Activated CD4-positive, alpha-beta T cell treated with anti-CD3 and anti-CD28 coated beads, Interleukin-2, Interleukin-6, amounts not matched to agents 100 ng/mL and 50 ng/mL, durations not matched to agents 16 hours and 8 hours (primary cell): ENCODE results near the gene PRSS22.

ENCODE experiments used
- DNase-seq: peaks from one replicate; pipeline ENCODE4 v3.0.0-alpha.2; 2020

The PRSS22 gene

GRCh38 chr16:2848933-2849725 lies 8.8 kb downstream of the PRSS22 start:
- DNase-seq, result no peak

- DNase-seq, result no peak
Measured at GRCh38 chr16:2846511-2847310, 11.3 kb downstream of the PRSS22 start.

DNA sequence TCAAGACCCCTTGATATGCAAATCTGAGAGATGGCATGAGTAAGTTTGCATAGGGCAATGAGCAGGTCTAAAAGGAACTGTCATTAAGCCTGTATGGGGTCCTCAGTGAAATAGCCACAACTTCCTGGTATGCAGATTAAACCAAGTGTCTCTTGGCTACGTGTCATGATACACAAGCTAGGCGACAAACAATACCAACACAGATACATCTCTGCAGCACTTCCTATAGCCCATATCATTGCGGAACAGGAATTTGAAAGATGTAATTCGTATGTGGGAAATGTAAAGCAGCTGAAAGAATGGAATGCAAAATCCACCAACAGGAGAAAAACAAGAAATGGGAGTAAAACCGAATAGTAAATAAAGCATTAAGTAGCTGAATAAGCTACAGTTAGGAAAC lies 12.9 kb downstream of the PRSS22 start:
- no peak for DNase-seq

DNA sequence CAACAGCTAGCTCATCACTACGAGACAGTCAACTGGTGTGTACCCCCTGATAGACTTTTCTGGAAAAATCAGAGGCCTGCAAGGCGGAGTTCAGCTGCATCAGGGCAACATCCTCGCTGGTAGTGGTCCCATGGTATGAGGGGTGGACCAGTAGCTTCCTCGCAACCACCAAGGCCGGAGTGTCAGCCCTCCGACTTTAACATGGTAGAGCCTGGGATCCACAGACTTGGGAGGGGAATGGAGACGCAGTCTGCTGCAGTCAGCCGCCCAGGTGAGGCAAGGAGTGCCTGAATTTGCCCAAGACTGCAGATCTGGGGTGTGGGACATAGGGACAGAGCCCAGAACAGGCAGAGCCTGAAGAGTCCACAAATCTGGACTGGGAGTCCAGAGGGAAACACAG lies 14.4 kb downstream of the PRSS22 start:
- no peak for DNase-seq

DNA sequence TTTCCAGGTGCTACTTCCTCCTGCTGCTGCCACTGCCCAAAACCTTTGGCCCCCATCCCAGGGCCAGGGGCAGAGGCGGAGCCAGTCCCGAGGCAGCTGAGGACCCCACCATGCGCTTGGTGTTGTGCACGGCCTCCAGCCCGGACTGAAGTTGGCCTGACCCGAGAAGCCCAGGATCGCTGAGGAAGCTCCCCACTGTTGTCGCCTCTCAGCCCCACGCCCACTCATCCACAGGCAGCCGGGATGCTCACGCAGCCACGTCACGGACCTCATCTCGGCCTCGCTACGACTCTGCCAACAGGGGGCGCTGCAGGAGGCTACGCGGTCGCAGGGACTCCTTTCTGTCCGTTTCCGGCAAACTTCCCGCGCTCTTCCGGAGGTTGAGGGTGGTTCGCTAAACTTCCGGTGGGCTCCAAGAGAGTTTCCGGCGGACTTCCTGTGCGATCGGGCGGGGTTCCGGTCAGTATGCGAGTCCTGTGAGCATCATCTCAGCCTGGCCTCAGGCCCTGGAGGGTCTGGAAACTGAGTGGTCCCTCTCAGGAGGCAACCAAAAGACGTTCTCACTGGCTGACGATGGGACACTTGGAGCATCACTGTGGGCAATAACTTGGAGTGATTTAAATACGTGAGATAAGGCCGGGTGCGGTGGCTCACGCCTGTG lies 15.5 kb downstream of the PRSS22 start:
- peak; percentile 88 for DNase-seq

- no peak for DNase-seq
Measured at GRCh38 chr16:2841606-2842339, 16.2 kb downstream of the PRSS22 start.

GRCh38 chr16:2840914-2841313 lies 17.1 kb downstream of the PRSS22 start:
- no peak for DNase-seq

DNA sequence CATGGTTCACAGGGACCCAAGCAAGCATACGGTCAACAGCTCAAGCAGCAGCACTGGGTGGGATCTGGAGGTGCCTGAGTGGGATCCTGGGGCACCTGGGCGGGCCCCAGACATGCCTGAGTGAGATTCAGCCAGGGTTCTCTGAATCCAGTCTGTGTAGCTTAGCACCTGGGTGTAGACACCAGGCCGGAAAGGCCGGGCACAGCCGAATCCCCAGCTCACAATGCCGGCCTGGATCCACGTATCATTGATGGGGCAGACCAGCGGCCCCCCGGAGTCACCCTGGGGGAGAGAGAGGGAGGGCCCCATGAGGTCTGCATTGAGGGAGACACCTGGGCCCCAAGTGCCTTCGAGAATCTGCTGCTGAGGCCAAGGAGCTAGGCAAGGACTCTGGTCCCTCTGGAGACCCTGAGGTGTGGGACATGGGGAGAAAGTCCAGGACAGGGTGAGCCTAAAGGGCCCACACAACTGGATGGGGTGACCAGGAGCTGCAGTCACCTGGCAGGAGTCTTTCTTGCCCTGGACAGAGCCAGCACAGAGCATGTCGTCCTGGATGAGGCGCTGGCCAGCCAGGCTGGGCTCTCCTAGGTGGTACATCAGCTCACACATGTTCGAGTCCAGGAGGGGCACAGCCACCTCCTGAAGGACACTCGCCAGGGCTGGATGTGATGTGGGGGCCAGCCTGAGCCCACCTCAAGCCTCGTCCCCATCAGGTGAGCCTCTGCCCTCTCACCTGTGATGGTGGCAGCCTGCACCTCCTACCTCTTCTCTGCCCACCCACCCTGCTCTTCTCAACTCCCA lies 18.1 kb downstream of the PRSS22 start:
- no peak for DNase-seq

DNA sequence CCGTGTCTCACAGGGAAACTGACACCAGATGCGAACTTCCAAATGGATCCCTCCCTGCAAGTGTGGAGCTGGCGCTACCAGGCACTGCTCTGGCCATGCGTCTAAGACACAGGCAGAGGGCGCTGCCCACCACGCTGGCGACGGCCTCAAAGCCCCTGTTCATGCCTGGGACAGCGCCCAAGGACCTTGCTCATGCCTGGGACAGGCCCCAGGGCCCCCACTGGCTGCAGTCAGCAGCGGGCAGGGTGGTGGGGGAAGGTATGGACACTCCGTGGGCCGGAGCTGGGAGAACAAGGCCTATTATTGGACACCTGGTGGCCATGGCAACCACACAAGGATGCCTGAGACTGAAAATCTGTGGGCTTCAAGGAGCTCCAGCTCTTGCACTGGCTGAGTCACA lies 19.0 kb downstream of the PRSS22 start:
- peak; percentile 56 for DNase-seq

- no peak for DNase-seq
Measured at GRCh38 chr16:2836646-2837508, 21.1 kb downstream of the PRSS22 start.

DNA sequence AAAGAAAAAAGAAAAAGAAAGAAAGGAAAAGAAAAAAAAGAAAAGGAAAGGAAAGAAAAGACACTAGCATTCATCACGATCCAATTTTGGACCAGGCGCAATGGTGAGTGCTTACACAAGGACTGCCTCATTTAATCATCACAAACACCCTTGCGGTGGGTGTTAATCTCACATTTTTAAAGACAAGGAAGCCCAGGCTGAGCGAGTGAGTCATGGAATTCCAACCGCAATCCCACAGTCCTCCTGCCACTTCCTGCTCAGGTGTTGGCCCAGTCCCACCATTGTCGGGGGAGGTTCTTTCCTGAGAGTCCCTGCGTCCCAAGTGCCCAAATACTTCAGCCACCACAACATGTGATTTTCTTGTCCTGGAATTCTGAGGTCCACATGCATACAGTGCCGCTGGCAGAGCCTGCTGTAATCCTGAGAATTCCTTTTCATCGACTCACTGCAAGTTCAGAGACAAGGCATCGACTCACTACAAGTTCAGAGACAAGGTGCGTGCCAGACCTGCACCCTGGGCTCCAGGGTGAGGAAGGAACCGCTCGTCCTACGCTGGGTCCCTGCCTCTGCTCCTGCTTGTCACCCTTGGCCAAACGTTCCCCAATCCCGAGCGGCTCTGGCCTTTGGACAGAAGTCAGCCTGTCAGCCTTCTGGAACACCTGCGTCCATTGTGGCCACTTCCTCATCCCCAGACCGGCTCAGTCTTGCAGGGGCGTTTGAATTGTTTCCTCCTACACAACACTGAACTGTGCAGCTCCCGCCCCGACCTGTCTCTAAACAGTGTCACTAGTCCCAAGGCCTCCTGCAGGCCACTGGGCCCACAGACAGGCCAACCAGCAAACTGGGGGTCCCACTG lies 22.1 kb downstream of the PRSS22 start:
- no peak for DNase-seq

DNA sequence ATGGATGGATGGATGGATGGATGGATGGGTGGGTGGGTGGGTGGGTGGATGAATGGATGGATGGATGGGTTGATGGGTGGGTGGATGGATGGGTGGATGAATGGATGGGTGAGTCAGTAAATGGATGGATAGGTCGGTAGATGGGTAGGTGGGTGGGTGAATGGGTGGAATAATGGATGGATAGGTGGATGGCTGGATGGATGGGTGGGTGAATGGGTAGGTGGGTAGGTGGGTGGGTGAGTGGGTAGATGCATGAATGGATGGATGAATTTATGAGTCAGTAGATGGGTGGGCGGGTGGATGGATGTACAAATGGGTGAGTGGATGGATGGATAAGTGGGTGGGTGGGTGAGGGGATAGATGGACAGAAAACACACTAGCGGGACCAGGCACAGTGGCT lies 23.0 kb downstream of the PRSS22 start:
- DNase-seq, result no peak

- DNase-seq, result no peak
Measured at GRCh38 chr16:2833776-2834175, 24.2 kb downstream of the PRSS22 start.

DNA sequence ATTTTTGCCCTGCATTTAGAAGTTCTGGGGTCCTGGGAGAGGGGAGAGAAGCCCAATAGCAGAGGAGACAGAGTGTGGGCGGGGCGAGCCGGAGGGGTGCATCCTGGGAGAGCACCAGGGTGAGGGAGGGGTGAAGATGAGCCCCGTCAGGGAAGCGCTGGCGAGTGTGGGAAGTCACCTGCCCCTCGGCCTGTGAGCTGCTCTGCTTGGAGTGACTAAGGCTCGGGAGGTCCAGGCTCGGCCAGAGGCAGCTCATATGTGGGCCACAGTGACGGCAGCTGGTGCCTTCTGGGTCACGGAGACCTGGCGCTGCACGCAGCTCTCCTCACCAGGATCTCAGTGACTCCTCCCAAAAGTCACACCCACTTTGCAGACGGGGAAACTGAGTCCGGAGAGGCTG lies 26.8 kb downstream of the PRSS22 start:
- no peak for DNase-seq

GRCh38 chr16:2830355-2830695 lies 27.6 kb downstream of the PRSS22 start:
- no peak for DNase-seq

DNA sequence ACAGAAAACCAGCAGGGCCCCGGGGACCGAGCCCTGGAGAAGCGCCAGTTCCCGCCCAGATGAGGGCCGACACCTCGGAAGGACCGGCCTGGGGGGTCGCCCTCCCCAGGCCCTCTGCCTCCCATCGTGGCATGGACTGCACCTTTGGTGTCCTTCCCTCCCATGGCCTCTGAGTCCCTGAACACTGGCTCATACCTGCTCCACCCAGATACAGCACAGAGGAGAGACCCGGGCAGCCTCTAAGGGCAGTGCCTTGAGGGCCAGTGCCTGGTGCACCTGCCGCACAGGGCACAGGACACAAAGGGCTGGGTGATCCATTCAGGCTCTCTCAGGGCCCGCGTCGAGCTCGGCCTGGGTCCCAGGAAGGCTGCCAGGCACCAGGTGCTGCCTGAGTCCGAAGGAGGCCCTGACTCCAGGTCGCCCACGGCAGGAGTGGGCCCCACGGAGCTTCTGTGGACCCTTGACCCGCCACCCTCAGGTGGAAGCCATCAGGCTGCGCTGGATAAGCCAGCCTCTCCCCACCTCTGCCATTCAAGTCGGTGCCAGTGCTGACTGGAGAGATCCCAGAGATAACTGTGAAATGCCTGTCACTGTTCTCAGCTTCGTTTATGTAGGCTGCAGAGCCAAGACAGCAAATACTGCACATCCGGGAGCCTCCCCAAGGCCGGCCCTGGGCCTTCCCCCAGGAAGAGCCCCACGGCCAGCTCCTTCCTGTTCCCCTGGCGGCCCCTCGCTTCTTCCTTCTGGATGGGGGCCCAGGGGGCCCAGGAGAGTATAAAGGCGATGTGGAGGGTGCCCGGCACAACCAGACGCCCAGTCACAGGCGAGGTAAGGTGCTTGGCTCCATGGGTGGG lies 28.2 kb downstream of the PRSS22 start, which contains the start of gene ZG16B:
TSS of gene ZG16B (plus strand) at position 803 of the 854 bp plus-strand sequence. CDS start 139 bp downstream, outside the sequence.
- DNase-seq, result peak; percentile 15

GRCh38 chr16:2828876-2829430 lies 29.0 kb downstream of the PRSS22 start:
- no peak for DNase-seq

DNA sequence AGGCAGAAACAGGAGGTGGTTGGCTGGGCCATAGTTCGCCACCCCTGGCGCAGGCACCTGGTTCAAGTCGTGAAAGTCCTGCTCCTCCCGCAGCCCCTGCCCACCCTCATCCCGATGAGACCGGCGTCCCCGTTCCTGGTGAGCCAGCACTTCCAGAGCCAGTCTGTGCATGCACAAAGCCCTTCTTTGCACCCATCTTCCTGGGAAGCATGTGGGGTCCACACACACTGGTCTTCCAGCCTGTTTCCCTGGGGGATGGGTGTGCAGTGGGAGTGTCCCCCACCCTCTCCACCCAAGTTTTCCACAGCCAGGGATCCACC lies 29.5 kb downstream of the PRSS22 start:
- no peak for DNase-seq
